HG03432 (cell line): ENCODE data around the gene CLIP4.
"Not testable (repeated sequence)": the region's sequence is repeated elsewhere in the genome, so short reads cannot be mapped to it uniquely, and the experiment has no call there.

Experiments used
- ATAC-seq: cut with Tn5 transposase; IDR thresholded peaks from one replicate; pipeline ENCODE4 v1.9.1; 2021; ENCODE audit warnings: mild to moderate bottlenecking, moderate library complexity; ENCODE audit not compliant: unreplicated experiment

CLIP4 gene

DNA sequence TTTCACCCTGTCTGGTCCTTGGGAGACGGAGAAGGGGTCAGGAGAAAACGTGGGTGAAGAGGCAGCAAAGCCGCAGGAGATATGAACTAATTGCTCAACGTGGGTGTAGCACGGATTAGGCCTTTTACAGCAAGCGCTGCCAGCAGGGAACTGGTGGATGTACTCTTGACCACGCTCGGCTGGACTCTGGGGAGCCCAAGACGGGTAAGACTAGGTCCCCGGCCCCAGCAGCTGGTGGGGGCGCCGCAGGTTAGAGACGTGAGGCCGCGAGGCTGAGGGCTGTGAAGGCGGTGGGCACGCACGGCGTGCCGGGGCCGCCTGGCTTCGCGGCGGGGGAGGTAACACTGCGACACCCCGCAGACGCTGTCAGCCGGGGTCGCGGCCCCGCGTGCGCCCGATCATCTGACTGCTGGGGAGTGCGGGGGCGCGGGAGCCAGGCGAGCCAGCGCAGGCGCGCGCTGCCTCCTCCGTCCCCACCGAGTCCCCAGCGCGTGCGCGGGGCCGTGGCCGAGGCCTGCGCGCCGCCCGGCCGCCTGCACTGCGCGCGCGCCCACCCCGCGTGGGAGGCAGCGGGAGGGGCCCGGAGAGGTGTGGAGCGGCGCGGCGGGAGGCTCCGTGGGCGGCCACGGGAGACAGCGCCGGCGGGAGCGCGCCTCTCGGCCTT lies at the start of gene CLIP4:
Gene CLIP4, plus strand, starts transcription at position 470 of the 664 bp plus-strand sequence. CDS start 5,974 bp downstream, outside the sequence.
- peak; percentile 54 for ATAC-seq

- no peak for ATAC-seq
Observed at GRCh38 chr2:29066271-29066860, 48.8 kb upstream of the CLIP4 start.

DNA sequence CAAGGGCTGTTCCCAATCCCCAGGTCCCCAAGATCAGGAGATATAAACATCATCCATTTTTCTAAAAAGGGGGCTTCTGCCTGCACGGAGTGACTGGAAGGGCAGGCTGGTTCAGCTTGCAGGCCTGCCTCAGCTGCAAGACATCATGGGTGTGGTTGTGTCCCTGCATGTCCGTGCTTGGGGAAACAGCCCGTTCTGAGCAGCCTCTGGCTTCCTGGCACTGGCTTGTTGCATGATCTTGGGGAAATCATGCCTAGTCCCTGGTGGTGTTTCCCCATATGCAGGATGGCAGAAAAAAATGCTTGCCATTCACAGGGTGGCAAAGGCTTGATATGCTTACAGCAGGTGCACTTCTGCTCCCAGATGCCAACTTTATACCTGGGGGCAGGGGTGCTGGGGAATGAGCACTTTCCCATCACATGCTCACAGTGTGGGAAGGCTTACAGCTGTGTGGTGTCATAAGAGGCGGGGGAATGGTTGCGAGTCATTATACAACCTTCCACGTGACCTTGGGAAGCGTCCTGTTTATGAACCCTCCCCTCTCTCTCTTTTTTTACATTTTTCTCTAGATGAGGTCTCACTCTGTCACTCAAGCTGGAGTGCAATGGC lies 48.1 kb upstream of the CLIP4 start:
- ATAC-seq = no peak

DNA sequence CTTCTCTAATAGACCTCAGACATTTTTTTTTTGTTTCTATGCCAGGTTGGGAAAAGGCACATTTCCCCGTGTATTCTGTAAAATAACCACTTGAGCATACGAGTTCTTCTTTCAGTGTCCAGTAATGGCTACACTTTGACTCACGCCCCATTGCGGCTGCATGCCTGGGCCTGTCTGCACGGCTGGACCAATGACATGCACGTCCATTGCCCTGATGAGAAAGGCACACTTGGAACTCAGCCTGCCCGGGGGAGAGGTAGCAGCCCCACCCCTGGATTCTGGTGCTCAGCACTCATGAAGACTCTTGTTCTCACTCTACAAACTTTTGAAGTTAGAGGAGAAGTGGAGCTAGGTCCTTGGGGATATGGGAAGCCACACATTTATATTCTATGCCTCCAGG lies 46.7 kb upstream of the CLIP4 start:
- no peak for ATAC-seq

GRCh38 chr2:29070526-29070925 lies 44.7 kb upstream of the CLIP4 start:
- ATAC-seq = no peak

DNA sequence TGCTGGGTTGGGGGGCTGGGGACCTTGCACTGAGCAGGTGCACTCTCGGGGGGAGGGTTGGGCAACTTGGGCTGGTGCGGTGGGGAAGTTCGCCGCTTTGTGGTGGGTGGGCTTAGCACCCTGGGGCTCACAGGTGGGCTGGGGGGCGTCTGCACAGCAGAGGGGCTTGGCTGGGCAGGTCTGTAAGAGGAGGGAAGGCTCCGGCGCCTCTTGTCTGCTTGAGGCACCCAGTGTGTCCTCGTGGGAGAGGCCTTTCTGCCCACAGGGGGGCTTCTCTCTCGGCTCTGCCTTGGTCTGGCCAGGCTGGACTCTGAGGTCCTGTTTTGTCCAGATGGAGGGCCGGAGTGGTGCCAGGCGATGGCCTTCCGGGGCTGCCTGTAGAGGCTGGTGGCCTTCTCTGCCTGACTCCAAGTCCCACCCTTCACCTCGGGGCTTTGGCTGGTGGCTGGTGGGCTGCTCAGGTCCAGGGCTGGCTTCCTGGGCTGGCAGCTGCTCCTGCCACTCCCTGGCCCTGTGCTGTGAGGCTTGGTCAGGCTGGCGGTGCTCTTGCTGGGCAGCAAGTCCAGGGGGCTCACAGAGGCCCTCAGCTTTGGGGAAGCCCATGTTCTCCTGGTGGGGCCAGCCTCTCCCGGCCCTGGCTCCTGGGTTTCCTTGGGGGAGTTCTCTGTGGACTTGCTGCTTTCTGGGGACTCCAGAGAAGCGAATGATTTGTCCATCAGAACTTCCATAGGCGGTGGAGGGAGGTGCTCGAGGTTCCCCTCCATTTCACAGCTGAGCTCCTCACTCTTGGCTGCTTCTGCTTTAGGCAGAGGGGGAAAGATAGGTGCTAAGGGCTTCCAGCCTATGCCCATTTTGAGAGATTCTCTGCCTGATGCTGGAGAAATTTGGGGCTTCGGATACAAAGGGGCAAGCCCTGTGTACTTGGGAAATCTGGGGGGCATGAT lies 43.9 kb upstream of the CLIP4 start:
- ATAC-seq = no peak

DNA sequence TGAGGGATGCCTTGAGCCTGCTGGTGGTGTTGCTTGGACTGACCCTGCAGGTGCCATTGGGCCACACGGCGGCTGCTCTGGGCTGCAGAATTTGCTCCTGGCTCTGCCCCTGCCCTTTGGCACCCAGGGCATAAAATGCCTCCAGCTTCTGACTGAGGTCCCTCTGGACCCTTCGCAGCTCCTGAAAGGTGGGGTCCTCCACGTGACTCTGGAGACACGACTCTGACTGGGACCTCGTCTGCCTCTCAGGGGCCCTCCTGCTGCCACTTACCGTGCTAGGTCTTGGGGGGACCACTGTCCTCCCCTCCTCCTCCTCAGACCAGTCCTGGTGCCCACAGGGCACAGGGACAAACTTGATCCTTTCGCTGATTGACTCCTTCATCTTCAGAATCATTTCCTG lies 43.0 kb upstream of the CLIP4 start:
- ATAC-seq = no peak

DNA sequence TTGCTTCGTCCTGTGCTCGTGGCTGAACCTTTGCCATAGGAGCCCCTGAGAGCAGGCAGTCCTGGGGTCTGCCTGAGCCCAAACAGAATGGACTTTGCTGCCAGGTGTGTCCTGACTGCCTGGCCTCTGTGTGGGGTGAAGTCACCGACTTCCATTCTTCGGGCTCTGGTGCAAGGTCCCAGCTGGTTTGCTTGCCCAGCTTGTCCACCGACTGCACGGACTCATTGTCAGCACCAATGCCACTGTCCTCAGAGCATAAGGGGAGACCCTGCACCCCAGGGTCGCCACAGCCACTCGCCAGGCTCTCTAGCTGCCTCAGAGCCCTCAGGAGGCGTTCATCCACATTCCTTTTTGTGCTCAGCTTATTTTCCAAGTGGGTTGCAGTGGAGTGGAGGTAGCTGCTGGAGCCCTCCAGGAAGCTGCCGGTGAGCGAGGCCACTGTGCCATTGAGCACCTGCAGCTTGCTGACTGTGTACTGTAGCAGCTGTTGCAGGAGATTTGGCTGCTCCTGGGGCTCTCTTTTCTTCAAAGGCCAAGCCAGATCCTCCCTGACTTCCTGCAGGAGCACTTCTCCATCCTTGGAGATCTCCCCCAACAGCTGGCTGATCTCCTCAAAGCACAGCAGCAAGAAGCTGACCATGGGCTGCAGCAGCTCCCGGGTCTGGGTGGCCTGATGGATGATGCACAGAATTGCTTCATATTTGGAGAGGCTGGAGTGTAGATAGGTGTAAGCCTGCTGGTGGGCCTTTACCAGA lies 42.1 kb upstream of the CLIP4 start:
- no peak for ATAC-seq

DNA sequence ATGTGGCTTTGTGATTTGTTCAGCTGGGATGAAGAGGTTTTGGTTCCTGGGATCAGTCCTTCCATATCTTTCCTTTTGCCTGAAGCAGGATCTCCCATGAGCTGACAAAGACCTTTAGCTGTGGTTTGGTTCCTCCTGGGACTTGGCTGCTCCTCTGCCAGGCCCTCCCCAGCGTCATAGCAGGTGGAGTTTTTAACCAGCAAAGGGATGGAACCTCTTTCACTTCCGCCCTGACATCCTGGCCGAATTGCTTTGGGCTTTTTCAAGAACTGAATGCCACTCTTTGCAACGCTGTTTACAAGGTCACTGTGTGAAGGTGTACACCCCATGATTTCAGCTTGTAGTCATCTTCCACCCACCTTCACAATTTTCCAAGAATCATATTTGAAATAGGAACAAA lies 41.3 kb upstream of the CLIP4 start:
- ATAC-seq = no peak

DNA sequence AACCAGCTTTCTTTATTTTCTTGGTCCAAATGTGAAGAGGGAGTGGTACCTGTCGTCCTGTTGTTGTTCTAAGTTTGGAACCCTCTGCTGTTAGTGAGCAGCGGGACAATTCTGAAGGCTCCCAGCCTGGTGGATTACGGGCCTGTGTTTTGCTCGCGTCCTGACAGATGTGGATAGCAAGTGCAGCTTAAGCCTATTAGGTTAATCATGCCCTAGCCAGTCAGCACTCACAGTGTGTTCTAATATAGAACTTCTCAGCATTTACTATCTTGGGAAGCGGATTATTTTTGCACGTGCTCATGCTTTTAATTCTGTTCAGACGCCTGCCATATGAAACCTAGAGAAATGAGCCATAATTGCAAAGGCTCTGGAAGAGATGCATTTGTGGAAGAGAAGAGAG lies 40.8 kb upstream of the CLIP4 start, which contains the start of gene PCARE:
Gene PCARE, minus strand, starts transcription at position 113 of the 400 bp plus-strand sequence. CDS start 262 bp downstream, outside the sequence.
- no peak for ATAC-seq

- ATAC-seq = no peak
Observed at GRCh38 chr2:29075894-29076705, 39.1 kb upstream of the CLIP4 start.

DNA sequence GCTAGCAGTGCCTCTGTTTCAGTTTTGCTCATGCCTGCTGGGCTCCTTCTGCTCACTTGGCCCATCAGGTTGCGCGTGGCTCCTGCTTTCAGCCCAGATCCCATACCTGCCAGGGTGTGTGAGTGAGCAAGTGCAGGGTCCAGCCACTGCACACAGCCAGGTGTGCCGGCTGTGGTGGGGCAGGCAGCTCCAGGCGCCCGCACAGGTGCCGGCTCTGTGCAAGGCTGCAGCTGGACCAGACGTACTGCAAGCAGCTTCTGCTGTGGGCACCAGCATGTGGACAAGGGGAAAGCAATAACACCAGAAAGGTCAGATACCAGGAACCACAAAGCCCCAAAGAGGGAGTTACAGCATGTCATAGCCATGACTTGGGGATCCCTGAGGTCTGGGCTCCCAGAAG lies 35.3 kb upstream of the CLIP4 start:
- no peak for ATAC-seq

- no peak for ATAC-seq
Observed at GRCh38 chr2:29080886-29081743, 34.1 kb upstream of the CLIP4 start.

DNA sequence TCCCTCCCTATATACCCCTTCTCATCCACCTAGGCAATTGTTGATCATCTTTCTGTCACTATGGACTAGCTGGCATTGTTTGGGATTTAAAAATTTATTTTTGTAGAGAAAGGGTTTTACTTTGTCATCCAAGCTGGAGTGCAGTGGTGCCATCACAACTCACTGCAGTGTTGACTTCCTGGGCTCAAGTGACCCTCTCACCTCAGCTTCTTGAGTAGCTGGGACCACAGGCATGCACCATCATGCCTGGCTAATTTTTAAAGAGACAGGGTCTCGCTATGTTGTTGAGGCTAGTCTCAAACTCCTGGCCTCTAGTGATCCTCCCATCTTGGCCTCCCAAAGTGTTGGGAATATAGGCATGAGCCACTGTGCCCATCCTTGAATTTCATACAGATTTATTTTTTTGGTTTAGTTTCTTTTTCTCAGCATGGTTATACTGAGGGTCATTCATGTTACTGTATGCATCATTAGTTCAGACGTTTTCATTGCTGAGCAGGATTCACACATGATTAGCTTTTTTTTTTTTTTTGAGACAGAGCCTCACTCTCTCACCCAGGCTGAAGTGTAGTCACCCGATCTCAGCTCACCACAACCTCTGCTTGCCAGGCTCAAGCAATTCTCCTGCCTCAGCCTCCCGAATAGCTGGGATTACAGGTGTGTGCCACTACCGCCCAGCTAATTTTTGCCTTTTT lies 32.3 kb upstream of the CLIP4 start:
- ATAC-seq = peak; percentile 49

DNA sequence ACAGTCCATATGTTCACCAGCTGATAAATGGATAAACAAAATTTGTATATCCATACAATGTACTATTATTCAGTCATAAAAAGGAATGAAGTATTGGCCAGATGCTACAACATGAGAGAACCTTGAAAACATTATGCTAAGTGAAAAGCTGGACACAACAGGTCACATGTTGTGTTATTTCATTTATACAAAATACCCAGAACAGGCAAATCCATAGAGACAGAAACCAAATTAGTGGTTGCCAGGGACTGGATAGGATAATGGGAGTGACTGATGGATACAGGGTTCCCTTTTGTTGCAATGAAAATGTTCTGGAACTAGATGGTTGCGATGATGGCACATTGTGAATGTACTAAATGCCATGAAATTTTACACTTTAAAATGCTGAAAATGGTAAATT lies 30.7 kb upstream of the CLIP4 start:
- ATAC-seq = no peak

DNA sequence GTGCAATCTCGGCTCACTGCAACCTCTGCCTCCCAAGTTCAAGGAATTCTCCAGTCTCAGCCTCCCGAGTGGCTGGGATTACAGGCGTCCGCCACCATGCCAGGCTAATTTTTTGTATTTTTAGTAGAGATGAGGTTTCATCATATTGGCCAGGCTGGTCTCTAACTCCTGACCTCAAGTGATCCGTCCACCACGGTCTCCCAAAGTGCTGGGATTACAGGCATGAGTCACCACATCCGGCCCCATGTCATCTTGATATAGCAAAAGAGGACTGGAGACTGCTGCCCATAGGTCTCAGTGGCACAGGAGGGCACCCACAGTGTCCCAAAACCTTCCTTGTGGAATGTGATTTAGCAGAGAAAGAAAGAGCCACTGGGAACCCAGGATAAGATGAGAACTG lies 24.9 kb upstream of the CLIP4 start:
- ATAC-seq = not testable (repeated sequence)

- no peak for ATAC-seq
Observed at GRCh38 chr2:29096969-29097368, 18.2 kb upstream of the CLIP4 start.

DNA sequence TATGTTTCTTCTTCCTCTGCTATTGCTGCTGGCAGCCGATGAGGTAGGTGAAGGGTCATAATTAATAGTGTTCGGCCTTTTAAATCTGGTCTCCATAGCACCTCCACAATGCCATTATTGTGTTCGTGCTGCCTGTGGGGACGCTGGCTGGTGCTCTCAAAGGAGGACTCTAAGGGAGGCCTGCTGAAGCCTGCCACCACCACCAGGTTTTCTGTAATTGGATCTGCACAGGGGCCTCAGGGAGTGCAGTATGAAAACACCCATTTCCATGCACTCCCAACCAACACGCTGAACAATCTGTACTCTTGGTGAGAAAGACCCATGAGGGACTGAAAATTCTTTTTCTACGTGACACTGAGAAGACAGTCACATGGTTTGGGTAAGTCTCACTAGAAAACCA lies 17.6 kb upstream of the CLIP4 start:
- no peak for ATAC-seq
